T47D (cell line): ENCODE data around the gene CCDC88C.

Experiments used
- DNase-seq, 2 experiments: peaks; one replicate each; pipeline versions ENCODE4 v3.0.0 to v3.0.0-alpha.2; 2011 to 2012; ENCODE audit warnings: low read depth in 1 of 2, low spot score in 1 of 2
- JUND ChIP-seq: IDR thresholded peaks from 2 replicates; pipeline ENCODE4 v1.6.1; 2012; ENCODE audit warnings: low read depth
- in situ Hi-C: cut with HindIII; loops from 2 replicates; pipeline ENCODE4 v1.10.0; 2016; ENCODE audit warnings: low sequenced_read_pairs, low pct_unique_long_range_greater_than_20kb

The CCDC88C gene

GRCh38 chr14:91265404-91265803 is 152.2 kb downstream of the CCDC88C start:
- in situ Hi-C loops, result no loop called here
- no peak for DNase-seq
- TF ChIP-seq JUND, result no peak

DNA sequence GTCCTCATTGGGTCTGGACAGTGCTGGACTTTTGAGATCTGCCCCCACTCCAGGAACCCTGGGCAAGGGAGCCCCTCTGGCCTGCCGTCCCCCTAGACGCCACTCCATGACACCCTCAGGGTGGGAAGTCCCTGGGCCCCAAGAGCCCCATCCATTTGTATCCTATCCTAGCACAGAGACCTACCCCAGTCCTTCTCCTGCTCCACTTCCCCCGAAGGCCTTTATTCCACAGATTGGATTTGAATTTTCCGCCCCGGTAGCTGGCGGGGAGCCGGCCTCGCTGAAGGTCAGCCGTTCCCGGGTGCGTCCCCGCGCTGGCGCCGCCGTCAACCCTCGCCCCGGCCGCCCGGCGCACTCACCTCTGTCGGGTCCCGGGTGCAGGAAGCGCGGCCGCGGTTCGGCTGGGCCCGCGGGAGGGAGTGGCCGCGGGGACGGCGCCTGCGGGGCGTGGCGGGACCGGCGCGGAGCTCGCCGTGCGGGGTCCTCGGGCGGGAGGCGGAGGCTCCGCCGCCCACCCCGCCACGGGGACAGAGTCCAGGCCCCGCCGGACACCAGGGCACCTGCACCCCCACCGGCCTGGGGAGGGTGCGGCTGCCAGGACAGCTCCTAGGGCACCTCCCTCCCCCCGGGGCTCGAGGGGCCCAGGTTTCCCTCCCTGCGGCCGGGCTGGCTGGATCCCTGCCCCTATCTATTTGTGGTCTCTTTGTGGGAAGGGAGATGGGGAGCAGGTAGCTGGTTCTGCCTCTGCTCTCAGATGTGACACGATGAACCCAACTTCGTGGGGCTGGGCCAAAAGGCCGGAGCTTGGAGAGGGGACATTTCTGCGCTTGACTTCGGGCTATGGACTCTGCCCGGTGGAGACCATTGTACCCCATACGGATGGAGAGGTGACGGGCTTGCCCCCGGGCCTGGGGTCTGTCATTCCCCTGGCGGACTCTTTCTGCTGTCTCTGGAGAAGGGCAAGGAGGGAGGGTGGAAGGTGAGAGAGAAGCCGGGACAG is 153.2 kb downstream of the CCDC88C start:
- TF ChIP-seq JUND, result no peak
- in situ Hi-C loops, result no loop called here
- no peak for DNase-seq

DNA sequence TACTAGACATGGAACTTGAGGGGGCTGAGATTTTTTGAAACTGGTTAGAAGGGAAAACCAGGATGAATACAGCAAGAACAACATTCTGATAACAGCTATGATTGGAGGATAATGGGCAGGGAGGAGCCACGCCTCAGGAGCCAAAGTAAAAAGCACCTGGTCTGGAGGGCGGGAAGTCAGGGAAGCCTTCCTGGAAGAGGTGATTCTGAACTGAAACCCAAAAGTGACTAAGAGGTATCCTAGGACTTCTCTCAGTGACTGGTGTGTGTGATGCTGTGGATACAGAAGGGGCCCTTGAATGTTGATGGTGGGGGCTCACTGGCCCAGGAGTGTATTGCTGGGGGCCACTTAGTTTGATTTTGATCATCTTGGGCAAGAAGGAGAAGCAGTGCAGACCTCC is 154.3 kb downstream of the CCDC88C start:
- no peak for DNase-seq
- in situ Hi-C loops, result no loop called here
- TF ChIP-seq JUND, result no peak

DNA sequence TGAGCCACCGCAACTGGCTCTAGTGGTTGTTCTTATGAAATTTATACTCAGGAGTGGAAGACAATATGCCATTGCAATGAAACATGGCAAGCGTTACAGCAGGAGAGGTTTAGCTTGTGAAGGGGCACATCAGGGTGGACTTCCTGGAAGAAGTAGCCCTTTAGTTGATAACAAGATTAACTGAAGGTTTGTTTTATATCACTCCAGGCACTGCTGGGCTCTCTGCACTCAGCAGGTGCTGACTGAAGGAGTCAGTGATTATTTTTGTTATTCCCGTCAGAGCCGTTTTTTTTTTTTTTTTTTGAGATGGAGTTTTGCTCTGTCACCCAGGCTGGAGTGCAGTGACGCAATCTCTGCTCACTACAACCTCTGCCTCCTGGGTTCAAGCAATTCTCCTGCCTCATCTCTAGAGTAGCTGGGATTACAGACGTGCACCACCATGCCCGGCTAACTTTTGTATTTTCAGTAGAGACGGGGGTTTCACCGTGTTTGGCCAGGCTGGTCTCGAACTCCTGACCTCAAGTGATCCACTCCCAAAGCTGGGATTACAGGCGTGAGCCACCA is 155.6 kb downstream of the CCDC88C start:
- no peak for TF ChIP-seq JUND
- in situ Hi-C loops, result no loop called here
- no peak for DNase-seq

DNA sequence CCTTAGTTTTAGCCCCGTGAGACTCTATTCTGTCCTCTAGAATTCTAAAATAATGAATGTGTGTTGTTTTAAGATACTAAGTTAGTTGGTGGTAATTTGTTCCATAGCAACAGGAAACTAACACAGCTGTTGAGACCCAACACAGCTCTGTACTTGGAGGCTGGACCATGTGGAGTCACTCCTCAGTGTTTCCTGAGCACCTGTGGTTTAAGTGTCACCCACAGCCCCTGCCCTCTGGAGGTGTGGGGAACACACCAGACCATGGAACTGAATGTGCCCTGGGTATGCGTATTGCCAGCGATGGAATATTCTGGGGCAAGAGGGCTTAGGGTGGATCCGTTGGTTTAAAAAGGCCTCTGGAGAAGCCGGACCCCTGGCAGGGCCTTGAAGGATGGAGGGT is 156.5 kb downstream of the CCDC88C start:
- in situ Hi-C loops, result no loop called here
- DNase-seq, result no peak
- no peak for TF ChIP-seq JUND

DNA sequence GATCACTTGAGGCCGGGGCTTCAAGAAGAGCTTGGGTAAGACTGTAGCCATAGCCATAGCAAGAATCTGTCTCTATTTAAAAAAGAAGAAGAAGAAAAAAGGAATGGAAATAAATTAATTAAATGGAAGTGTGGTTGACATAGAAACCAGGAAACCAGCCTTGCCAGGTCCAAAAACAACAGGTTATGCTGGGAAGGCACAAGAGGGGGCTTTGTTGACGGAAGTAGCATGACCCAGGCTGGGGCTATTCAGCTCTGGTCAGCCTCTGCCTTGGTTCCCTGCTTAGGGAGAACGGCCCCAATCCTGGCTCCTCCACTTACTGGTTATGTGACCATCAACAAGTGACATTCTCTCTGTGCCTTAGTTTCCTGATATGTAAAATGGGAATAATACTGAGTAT is 158.7 kb downstream of the CCDC88C start:
- no peak for DNase-seq
- TF ChIP-seq JUND, result no peak
- in situ Hi-C loops, result no loop called here

DNA sequence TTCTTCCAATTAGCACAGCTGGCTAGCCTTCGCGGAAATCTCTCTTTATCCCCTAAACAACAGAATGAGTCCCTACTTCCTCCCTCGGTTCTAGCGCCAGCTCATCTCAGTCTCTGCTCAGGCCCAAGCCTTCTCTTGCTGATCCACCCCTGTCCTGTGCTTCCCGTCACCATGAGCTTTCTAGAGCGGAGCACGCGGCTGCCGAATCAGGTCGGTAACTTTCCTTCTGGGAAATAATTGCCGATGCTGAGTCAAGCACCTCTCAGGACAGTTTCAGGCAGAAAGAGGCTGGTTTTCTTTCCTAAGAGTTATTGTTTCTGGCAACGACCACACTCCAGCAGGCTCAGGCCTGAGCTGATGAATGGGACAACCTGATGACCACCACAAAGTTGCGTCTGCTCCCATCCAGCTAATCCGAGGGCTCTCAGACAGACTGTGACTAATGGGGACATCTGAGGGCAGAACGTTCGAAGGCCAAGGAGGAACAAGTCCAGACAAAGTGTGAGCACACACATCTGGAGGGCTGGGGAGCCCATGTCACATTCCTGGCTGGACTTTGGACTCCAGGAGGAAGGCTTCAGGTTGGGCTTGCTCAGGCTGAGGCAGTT is 159.5 kb downstream of the CCDC88C start:
- in situ Hi-C loops, result no loop called here
- DNase-seq, result no peak
- TF ChIP-seq JUND, result no peak

GRCh38 chr14:91257328-91258010 is 160.2 kb downstream of the CCDC88C start:
- in situ Hi-C loops, result no loop called here

DNA sequence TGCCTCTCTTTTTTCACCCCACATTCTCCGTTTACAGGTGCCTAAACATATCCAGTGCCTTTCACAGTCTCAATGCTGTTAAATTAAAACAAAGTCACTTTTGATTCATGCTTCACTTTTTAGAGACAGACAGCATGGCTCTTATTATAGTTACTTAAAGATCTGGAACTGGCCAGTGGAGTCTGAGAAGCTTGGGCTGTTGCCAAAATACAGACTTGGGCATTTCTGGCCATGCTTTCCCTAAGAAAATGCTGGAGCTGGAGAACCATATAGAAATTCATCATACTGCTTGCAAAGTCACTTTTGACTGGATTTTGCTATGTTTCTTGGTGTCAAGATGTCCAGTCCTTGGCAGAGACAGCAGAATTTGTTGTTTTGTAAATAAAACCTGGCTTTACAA is 161.0 kb downstream of the CCDC88C start:
- in situ Hi-C loops, result no loop called here
- DNase-seq, result no peak
- no peak for TF ChIP-seq JUND

More at GRCh38 chr14:91257328-91258010, 160.2 kb downstream of the CCDC88C start:
- TF ChIP-seq JUND, result no peak
- no peak for DNase-seq

DNA sequence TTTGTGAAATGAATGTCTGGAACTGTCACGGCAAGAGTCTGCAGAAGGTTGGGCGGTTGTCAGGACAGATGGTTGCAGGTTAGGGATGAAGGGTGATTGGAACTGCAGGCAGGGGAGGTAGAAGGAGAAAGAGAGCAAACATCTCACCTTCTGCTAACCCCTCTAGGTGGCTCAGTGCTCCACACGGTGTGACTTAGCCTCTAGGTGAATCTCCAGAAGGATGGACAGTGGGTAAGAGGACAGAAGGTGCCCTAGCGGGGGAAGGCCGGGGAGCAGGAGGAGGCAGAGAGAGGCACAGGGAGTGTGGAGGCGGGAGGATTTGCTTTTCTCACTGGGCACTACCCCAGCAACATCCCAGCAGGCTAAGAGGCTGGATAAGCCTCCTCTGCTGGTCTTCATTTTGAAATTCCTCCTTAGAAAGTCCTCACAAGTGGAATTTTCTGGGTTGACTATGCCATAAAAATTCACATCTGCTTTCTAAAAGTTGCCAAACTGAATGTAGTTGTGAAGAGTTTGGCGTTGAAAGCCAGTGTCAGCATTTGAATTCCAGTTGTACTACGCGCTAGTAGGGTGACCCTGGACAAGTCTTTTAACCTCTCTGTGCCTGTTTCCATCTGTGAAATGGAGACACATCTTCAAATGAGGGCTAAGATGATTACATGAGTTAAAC is 162.5 kb downstream of the CCDC88C start:
- peak in 1 of 2 experiments; percentile 70 for DNase-seq
- in situ Hi-C loops, result no loop called here
- TF ChIP-seq JUND, result no peak

- no peak for DNase-seq
- TF ChIP-seq JUND, result no peak
Observed at GRCh38 chr14:91254461-91254860, 163.2 kb downstream of the CCDC88C start.

DNA sequence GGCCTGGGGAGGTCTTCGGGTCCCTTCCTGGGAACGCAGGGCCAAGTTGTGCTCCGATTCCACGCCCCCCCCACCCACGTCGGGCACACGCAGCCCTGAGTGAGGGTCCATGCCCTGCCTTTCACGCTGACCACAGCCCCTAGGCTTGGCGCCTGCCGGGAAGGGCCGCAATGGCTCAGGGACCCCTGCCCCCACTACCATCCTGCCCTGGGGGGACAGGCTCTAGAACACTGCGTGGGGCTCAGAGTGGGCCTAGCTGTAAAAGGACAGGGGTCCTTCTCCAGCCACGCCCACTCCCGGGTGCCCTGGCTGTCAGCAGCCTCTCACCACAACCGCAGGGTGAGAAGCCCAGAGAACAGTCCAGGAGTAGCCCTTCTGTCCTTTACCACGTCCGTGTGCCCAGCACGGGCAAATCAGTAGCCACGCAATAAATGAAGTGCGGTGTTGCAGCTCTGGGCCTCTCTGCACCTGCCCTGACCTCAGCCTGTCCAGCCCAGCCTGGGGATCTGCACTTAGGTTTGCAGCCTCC is 163.8 kb downstream of the CCDC88C start:
- DNase-seq, result no peak
- no peak for TF ChIP-seq JUND
- in situ Hi-C loops, result no loop called here

More at GRCh38 chr14:91254461-91254860, 163.2 kb downstream of the CCDC88C start:
- in situ Hi-C loops, result no loop called here
